Heart right ventricle (tissue), 16 donors: Measurements from ENCODE around the gene SLC4A1AP. TPM values are rescaled to one million over a fixed set of nuclear protein-coding genes. Genes with fewer than 3 reads are reported as not detected.

ENCODE experiments used
- ATAC-seq, 8 donors: fragments of 200-7000 bp; cut with Tn5 transposase; one replicate each; pipeline ENCODE4 v1.9.1; 2020; ENCODE audit warnings: mild to moderate bottlenecking in 8 of 8, moderate library complexity in 8 of 8, moderate number of reproducible peaks in 1 of 8
- DNase-seq, 2 donors: peaks; one replicate each; pipeline ENCODE4 v3.0.0-alpha.2; 2020
- H3K27ac ChIP-seq, 10 donors: fragments of 200-600 bp; sonication (generic) in 2 of 10; one replicate each; pipeline versions ENCODE4 v1.5.0 to v1.8.0; 2020 to 2022; ENCODE audit warnings: mild to moderate bottlenecking in 3 of 10
- H3K27me3 ChIP-seq, 7 donors: fragments of 200-600 bp; one replicate each; pipeline ENCODE4 v1.8.0; 2021 to 2022; ENCODE audit warnings: mild to moderate bottlenecking in 2 of 7
- H3K36me3 ChIP-seq, 9 donors: fragments of 200-600 bp; sonication (generic) in 1 of 9; one replicate each; pipeline versions ENCODE4 v1.5.0 to v1.8.0; 2020 to 2022; ENCODE audit warnings: mild to moderate bottlenecking in 2 of 9
- H3K4me1 ChIP-seq, 9 donors: fragments of 200-600 bp; sonication (generic) in 1 of 9; one replicate each; pipeline versions ENCODE4 v1.5.0 to v1.8.0; 2020 to 2022; ENCODE audit warnings: mild to moderate bottlenecking in 4 of 9
- H3K4me3 ChIP-seq, 10 donors: fragments of 200-600 bp; sonication (generic) in 2 of 10; one replicate each; pipeline versions ENCODE4 v1.5.0 to v1.8.0; 2020 to 2022; ENCODE audit warnings: mild to moderate bottlenecking in 7 of 10, moderate library complexity in 2 of 10
- H3K9me3 ChIP-seq, 11 donors: fragments of 200-600 bp in 10 of 11; sonication (generic) in 2 of 11; one replicate each; pipeline versions ENCODE4 v1.5.0 to v1.8.0; 2013 to 2022; ENCODE audit warnings: mild to moderate bottlenecking in 2 of 11, control low read depth in 1 of 11, moderate library complexity in 1 of 11
- CTCF ChIP-seq, 9 donors: fragments of 200-600 bp; sonication (generic) in 2 of 9; IDR thresholded peaks; one replicate each; pipeline versions ENCODE4 v1.5.0 to v1.8.0; 2021 to 2022; ENCODE audit warnings: antibody characterized with exemption in 9 of 9, mild to moderate bottlenecking in 5 of 9, moderate library complexity in 1 of 9
- WGBS, 2 donors: extraction: QIAGEN DNeasy Blood & Tissue Kit; methylation state at CpG; one replicate each; pipeline ENCODE4 v1.1.7; 2013; ENCODE audit warnings: inconsistent platforms in 1 of 2; 5-methylcytosine and 5-hydroxymethylcytosine counted together
- intact Hi-C, 10 donors: fragments of 100-400 bp; cut with DNase I; formaldehyde crosslinking; loops; one replicate each; pipeline versions ENCODE4 v1.11.1 to v1.14.2; 2022
- polyA plus RNA-seq, 2 donors: library from polyadenylated mRNA; stranded (reverse); fragments of 200-250 nt; gene quantifications; one replicate each; pipeline ENCODE4 v1.2.3, GENCODE V29; 2013
- total RNA-seq, 10 donors: library from RNA; stranded (reverse); fragmentation: NEBNext Ultra II Directional in 3 of 10; extraction: Animal tissue kit (Norgen Biotek cat#: 25700) in 3 of 10; gene quantifications; one replicate each; pipeline versions ENCODE4 v1.2.1 to v1.2.4, GENCODE V29; 2021 to 2023
- donor health status: Arrhythmogenic right ventricular cardiomyopathy.
- donor health status: ischemic (EF 13 %, LVEDD 7.1; RV severe dilation, severe dysfunction).
- donor health status: healthy with polysubstance abuse.
- donor health status: DM: no; HTN: yes; CAD: no.
- donor health status: DM: no; HTN: no; CAD: no.
- donor health status: ischemic (EF 25% LVEDD 6.9; RV normal size, moderate dysfunction).
- donor health status: ischemic (EF 25% LVEDD 5.7; RV mildly dilated, moderate dysfunction).
- donor health status: healthy.
- donor health status: DM: yes; HTN: yes; CAD: no.
- donor health status: Ischemic cardiomyopathy.
- donor health status: ischemic (EF 35%, LVEDD 5.7; RV mildly dilated, moderate dysfunction).
- donor health status: nonischemic (EF 11% LVEDD 7.7; RV severe dilation, severe dysfunction).
- donor health status: DM: yes; HTN: yes; CAD: no.
- donor health status: PGD.
- donor health status: ischemic (EF 29% LVEDD 5.4; RV normal size, mild dysfunction).
- donor health status: nonischemic (EF 23%, LVEDD 6.1; RV moderate dilation, normal function).

The SLC4A1AP gene
- total and polyA plus RNA-seq, 12 donors = 11.0 to 28.7 (median 22.2) TPM

- Histone ChIP-seq H3K9me3 (no peaks in the 10 kb centered on the region), H3K4me3 (no peak overlapping the region), H3K36me3 (no peaks in the 10 kb centered on the region), H3K4me1 (peaks cover 15 to 58% (median 34%) of the 10 kb centered on the region in 9 donors), H3K27me3 (peaks cover 0 to 5% (median 0%) of the 10 kb centered on the region in 7 donors), H3K27ac (peak overlapping the region in 2 of 10 donors; percentile 25 to 44)
- intact Hi-C loops = loop anchor here in 4 of 10 donors (5.0 to 10.0 kb wide), 5 partner anchors 565 to 742 kb away; partner anchors contain the start of gene FOSL2 (in 2 of the 4)
- ATAC-seq (no peak), DNase-seq (no peak)
- no peak for TF ChIP-seq CTCF (IDR thresholded peaks at IDR 0.05)
- 79 to 85% methylated on average over 7 of the region's 7 CpGs for WGBS, 2 donors
These were observed 46.4 kb downstream of the SLC4A1AP start for GRCh38 chr2:27709960-27710575.

GRCh38 chr2:27710640-27711430, 47.1 kb downstream of the SLC4A1AP start:
- Histone ChIP-seq H3K27ac (peak overlapping the region in 4 of 10 donors; percentile 5 to 56 (median 22)), H3K36me3 (no peaks in the 10 kb centered on the region), H3K4me1 (peaks cover 16 to 56% (median 35%) of the 10 kb centered on the region in 9 donors), H3K4me3 (no peak overlapping the region), H3K27me3 (peaks cover 0 to 11% (median 0%) of the 10 kb centered on the region in 7 donors), H3K9me3 (no peaks in the 10 kb centered on the region)
- TF ChIP-seq CTCF (IDR thresholded peaks at IDR 0.05) = no peak
- intact Hi-C loops = loop anchor here in 1 of 10 donors (10.0 kb wide), 1 partner anchor 564 kb away; no protein-coding TSS in a partner anchor
- DNase-seq (no peak), ATAC-seq (no peak)
- WGBS, 2 donors = 86 to 91% methylated on average over 8 of the region's 8 CpGs

- H3K36me3 ChIP-seq = no peaks in the 10 kb centered on the region
- no peak for TF ChIP-seq CTCF (IDR thresholded peaks at IDR 0.05)
- no peaks in the 10 kb centered on the region for H3K9me3 ChIP-seq
- intact Hi-C loops = loop anchor here in 1 of 10 donors (10.0 kb wide), 1 partner anchor 563 kb away; no protein-coding TSS in a partner anchor
- ATAC-seq (no peak), DNase-seq (no peak)
- H3K4me3 ChIP-seq = no peak overlapping the region
- peaks cover 0 to 19% (median 0%) of the 10 kb centered on the region in 7 donors for H3K27me3 ChIP-seq
- WGBS, 2 donors = 80 to 87% methylated on average over 5 of the region's 5 CpGs
- peaks cover 13 to 53% (median 34%) of the 10 kb centered on the region in 9 donors for H3K4me1 ChIP-seq
- peak overlapping the region in 3 of 10 donors; percentile 3 to 56 (median 18) for H3K27ac ChIP-seq
These were observed 48.1 kb downstream of the SLC4A1AP start for GRCh38 chr2:27711804-27712203.

- WGBS, 2 donors = 74 to 75% methylated on average over 1 of the region's 1 CpG
- Histone ChIP-seq H3K4me1 (peaks cover 10 to 56% (median 35%) of the 10 kb centered on the region in 9 donors), H3K9me3 (no peaks in the 10 kb centered on the region), H3K4me3 (no peak overlapping the region), H3K27ac (peak overlapping the region in 2 of 10 donors; percentile 3 to 56), H3K36me3 (no peaks in the 10 kb centered on the region), H3K27me3 (peaks cover 0 to 26% (median 0%) of the 10 kb centered on the region in 7 donors)
- DNase-seq (no peak), ATAC-seq (no peak)
- intact Hi-C loops = loop anchor here in 1 of 10 donors (10.0 kb wide), 1 partner anchor 562 kb away; no protein-coding TSS in a partner anchor
- TF ChIP-seq CTCF (IDR thresholded peaks at IDR 0.05) = no peak
These were observed 48.8 kb downstream of the SLC4A1AP start for GRCh38 chr2:27712522-27712921.
